ENCODE measurements around the gene TGFBR3. TPM values are rescaled to one million over a fixed set of nuclear protein-coding genes. Genes with fewer than 3 reads are reported as not detected.

The TGFBR3 gene
- total RNA-seq, 1 experiment from 2014 or later: 2.4 TPM

DNA sequence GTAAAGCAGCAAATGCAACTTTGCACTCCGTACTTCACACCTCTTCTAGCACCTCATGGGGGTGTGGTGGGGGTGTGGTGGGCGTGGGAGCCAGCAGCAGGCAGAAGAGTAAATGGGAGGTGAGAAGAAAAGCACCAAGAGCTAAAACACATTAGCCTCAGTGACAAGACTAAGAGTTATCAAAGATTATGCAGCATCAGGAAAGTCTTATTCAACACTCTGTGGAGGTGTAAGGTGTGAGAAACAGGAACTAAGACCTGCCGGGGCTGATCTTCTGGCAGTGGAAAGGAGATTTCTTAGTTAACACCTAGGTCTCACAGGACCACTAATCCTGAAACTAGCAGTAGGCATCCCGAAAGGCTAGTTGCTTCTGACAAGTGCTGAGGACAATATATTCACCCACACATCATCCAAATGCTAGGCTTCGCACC is 9.9 kb downstream of the TGFBR3 start:
- Histone ChIP-seq H4K8ac (replicated peaks; ENCODE audit: insufficient read length, low read depth, low read length) (no peak overlapping the region), H3K9ac (ENCODE audit: extremely low read depth, insufficient read length, low read length) (no peak overlapping the region), H3K79me2 (ENCODE audit: insufficient read depth, low read length) (no peaks in the 10 kb centered on the region), H2BK20ac (ENCODE audit: low read depth, low read length, poor library complexity, severe bottlenecking) (no peak overlapping the region), H3K56ac (ENCODE audit: insufficient read length, low read depth, low read length) (no peak overlapping the region), H3K4me2 (ENCODE audit: insufficient read depth, insufficient read length, low read length) (no peak overlapping the region), H2AK5ac (ENCODE audit: insufficient read length, low read length) (no peak overlapping the region), H2BK15ac (ENCODE audit: low read depth, low read length) (no peak overlapping the region), H3K4ac (ENCODE audit: low read depth, low read length) (no peak overlapping the region), H3K4me1 (ENCODE audit: insufficient read depth, low read length) (no peaks in the 10 kb centered on the region), H3K18ac (ENCODE audit: insufficient read length, low read depth, low read length) (no peak overlapping the region), H4K91ac (ENCODE audit: insufficient read length, low read depth, low read length) (no peak overlapping the region), H2AFZ (ENCODE audit: low read length) (no peak overlapping the region), H2BK5ac (ENCODE audit: insufficient read length, low read length) (no peak overlapping the region), H3K9me3 (ENCODE audit: control insufficient read depth, low read depth, low read length) (no peaks in the 10 kb centered on the region), H2BK12ac (ENCODE audit: insufficient read length, low read depth, low read length) (no peak overlapping the region), H4K5ac (ENCODE audit: insufficient read length, low read depth, low read length) (no peak overlapping the region), H3K79me1 (ENCODE audit: insufficient read depth, low read depth, low read length, poor library complexity, severe bottlenecking) (no peaks in the 10 kb centered on the region), H3K14ac (ENCODE audit: insufficient read depth, low read length) (no peak overlapping the region), H3K27me3 (ENCODE audit: insufficient read depth, low read length) (no peaks in the 10 kb centered on the region), H3K23ac (ENCODE audit: insufficient read length, low read depth, low read length) (no peak overlapping the region), H3T11ph (ENCODE audit: low read length) (no peak overlapping the region), H3K23me2 (ENCODE audit: insufficient read length, low read depth, low read length, poor library complexity, severe bottlenecking) (no peaks in the 10 kb centered on the region), H3K27ac (ENCODE audit: insufficient read length, low read depth, low read length) (no peak overlapping the region), H4K20me1 (ENCODE audit: control insufficient read depth, insufficient read depth, insufficient read length) (no peaks in the 10 kb centered on the region), H2BK120ac (ENCODE audit: low read depth, low read length, poor library complexity, severe bottlenecking) (no peak overlapping the region)
- peaks cover 5 to 12% of the 10 kb centered on the region in 2 experiments for H3K4me1 Mint-ChIP-seq
- no peak for DNase-seq
- no peak for TF ChIP-seq CTCF (conservative IDR thresholded peaks at IDR 0.05)
- H3K4me3 Mint-ChIP-seq: no peak overlapping the region
- H3K36me3 Mint-ChIP-seq (ENCODE audit: insufficient read depth in 1 of 3, low read depth in 3 of 3): no peaks in the 10 kb centered on the region
- no peaks in the 10 kb centered on the region; the same call in 1 of the 2 replicates for H3K27me3 Mint-ChIP-seq (ENCODE audit: low read depth)
- H3K9me3 Mint-ChIP-seq: no peaks in the 10 kb centered on the region
- H3K27ac Mint-ChIP-seq: no peak overlapping the region
- no CpG with 5 or more reads among the region's 5 CpGs for WGBS (ENCODE audit: extremely low coverage, insufficient read length, low lambda C conversion rate)
